ENCODE data around the gene KLHL35. TPM values are rescaled to one million over a fixed set of nuclear protein-coding genes. Genes with fewer than 3 reads are reported as not detected.
"Not testable (repeated sequence)": the region's sequence is repeated elsewhere in the genome, so short reads cannot be mapped to it uniquely, and the experiment has no call there.

Gene KLHL35
- total and polyA plus RNA-seq, 2 of the 4 experiments (the other 2 are of a cell fraction): 1.6 to 3.3 TPM

- H4K20me1 ChIP-seq (ENCODE audit: insufficient read depth, low read length); H2AFZ ChIP-seq (replicated peaks; ENCODE audit: low read length, poor library complexity); H2BK120ac ChIP-seq (ENCODE audit: low read depth, low read length); H2AK9ac ChIP-seq (replicated peaks; ENCODE audit: low read depth, low read length, poor library complexity); H3K4me1 ChIP-seq (ENCODE audit: control insufficient read depth, insufficient read depth, low read length); BruUV-seq (replicated peaks); H3K36me3 ChIP-seq (ENCODE audit: control insufficient read depth, insufficient read depth, low read length); dilution Hi-C loops (cut with HindIII; ENCODE audit: low sequenced_read_pairs, unreplicated experiment); H3K23ac ChIP-seq (ENCODE audit: low read depth, low read length); H4K5ac ChIP-seq (ENCODE audit: low read depth, low read length); H2BK20ac ChIP-seq (ENCODE audit: low read depth, low read length); H3K4me3 ChIP-seq (ENCODE audit: insufficient read depth, low read depth, low read length); in situ Hi-C loops (cut with MboI; ENCODE audit: low sequenced_read_pairs); H3K4ac ChIP-seq (ENCODE audit: low read depth, low read length); H3K56ac ChIP-seq (ENCODE audit: extremely low read depth, insufficient read depth, low read length); H3K4me2 ChIP-seq (ENCODE audit: low read depth, low read length); H3K79me1 ChIP-seq (ENCODE audit: low read depth in 1 of 2, low read length in 2 of 2); H3K18ac ChIP-seq (ENCODE audit: low read depth, low read length); POLR2A ChIA-PET (ENCODE audit: unreplicated experiment); intact Hi-C loops (cut with micrococcal nuclease); H2AK5ac ChIP-seq (ENCODE audit: low read depth, low read length); H4K91ac ChIP-seq (ENCODE audit: insufficient read depth, low read depth, low read length); CTCF ChIA-PET; DNase-seq; H2BK15ac ChIP-seq (ENCODE audit: low read depth, low read length); H4K8ac ChIP-seq (ENCODE audit: low read depth in 2 of 2, low read length in 2 of 2); H3K9me3 ChIP-seq (ENCODE audit: control insufficient read depth, insufficient read depth, low read length); H3K9ac ChIP-seq (ENCODE audit: low read depth, low read length); H2BK5ac ChIP-seq (ENCODE audit: low read depth, low read length, poor library complexity, severe bottlenecking); H3K9me1 ChIP-seq (ENCODE audit: insufficient read depth, low read length); H3K27ac ChIP-seq (ENCODE audit: insufficient read depth, low read length); ATAC-seq (ENCODE audit: low read depth); H3K27me3 ChIP-seq (ENCODE audit: control insufficient read depth, insufficient read depth, low read length); H3K14ac ChIP-seq (replicated peaks; ENCODE audit: low read depth, low read length): not testable (repeated sequence)
- no CpG with 5 or more reads among the region's 17 CpGs for WGBS, 2 experiments (ENCODE audit: extremely low coverage in 2 of 2, insufficient read length in 1 of 2)
These were observed 54.2 kb downstream of the KLHL35 start for GRCh38 chr11:75378776-75379175.

All from IMR-90 (cell line).